Adipose tissue (tissue), 3 donors: ENCODE measurements around the gene AGBL4. TPM values are rescaled to one million over a fixed set of nuclear protein-coding genes. Genes with fewer than 3 reads are reported as not detected.

ENCODE experiments used
- H3K27ac ChIP-seq: one replicate; pipeline ENCODE4 v1.5.1; 2013; ENCODE audit warnings: low read depth, low read length
- WGBS, 3 donors: extraction: QIAGEN DNeasy Blood & Tissue Kit; methylation state at CpG; one replicate each; pipeline ENCODE4 v1.1.7; 2013; 5-methylcytosine and 5-hydroxymethylcytosine counted together
- polyA plus RNA-seq, 3 donors: library from polyadenylated mRNA; stranded (reverse); fragments of 200-250 nt; gene quantifications; one replicate each; pipeline ENCODE4 v1.2.3, GENCODE V29; 2013
- donor health status: healthy with polysubstance abuse.
- donor health status: Bipolar disorder and iron deficiency.
- donor health status: healthy.

AGBL4 gene
- polyA plus RNA-seq, 3 donors, result 0.06 to 0.51 TPM; not detected in 1

DNA sequence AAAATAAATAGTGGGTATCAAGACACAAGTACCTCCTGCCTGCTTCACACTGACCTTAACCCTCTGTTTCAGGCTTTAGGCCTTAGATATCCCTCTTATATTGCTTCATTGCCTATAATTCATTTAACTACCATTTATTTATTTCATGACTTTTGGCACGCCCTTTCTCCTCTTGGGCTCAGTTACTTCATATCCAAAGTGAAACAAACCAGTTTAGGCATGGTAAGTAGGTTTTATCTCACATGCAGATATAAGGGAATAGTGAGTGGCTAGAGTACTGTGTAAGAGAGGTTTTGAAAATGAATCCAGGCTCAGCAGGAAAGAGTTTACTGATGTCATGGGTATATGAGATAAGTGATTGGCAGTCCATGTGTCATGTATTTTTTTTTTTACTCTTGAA lies 1177.3 kb downstream of the AGBL4 start:
- 88 to 97% (median 93%) methylated on average over 1 of the region's 1 CpG for WGBS, 3 donors
- no peak overlapping the region for H3K27ac ChIP-seq

DNA sequence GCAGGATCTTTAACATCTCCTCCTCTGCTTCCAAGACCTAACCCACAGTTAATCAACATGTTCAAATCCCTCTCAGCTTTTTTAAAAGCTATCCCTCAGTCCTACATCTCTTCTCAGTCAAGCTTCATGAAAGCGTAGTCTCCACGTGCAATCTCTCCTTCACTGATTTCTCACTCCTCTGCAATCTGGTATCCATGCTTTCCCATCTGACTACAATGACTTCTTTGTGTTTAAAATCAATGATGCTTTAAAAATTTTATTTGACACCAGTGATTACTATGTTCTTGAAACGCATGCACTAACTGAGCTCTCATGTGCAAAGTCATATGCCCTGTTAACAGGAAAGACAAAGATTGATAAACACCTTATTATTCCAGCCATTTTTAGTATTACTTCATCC lies 1179.6 kb downstream of the AGBL4 start:
- no peak overlapping the region for H3K27ac ChIP-seq
- 41 to 90% (median 83%) methylated on average over 3 of the region's 3 CpGs for WGBS, 3 donors

DNA sequence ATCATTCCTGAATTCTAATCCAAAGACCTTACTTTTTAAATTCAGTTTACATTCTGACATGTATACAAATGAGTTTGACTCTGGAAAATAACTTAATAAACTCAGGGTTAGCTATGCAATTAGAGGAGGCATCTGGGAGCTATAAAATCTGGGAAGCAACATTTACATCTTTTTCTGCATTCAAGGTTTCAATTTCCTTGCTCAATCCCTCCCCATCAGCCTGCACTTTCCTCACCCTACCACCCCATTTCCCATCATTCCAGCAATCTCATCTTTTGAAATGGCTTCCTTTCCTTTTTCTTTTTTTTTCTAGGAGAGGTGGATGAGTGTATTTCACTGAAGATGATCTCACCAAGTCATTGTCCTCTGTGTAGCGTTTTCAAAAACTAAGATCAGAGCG lies 1181.8 kb downstream of the AGBL4 start:
- 35 to 45% (median 43%) methylated on average over 2 of the region's 2 CpGs for WGBS, 3 donors
- H3K27ac ChIP-seq, result no peak overlapping the region

DNA sequence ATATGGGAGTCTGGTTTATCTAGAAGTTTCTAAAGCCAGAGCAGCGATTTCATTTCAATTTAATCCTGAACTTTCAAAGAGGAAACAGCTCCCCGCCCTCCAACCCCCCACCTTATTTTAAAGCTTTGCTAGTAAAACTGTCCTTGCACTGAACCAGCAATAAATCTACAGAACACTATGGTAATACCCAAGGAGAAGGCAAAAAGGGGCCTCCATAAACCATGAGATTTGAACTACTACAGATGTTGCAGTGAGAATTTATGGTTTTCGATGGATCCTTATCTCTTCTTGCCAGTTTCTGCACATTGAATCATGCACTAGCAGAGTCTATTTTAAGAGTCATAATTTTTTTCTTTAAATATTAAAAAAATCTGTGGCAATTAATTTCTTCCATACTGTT lies 1182.3 kb downstream of the AGBL4 start:
- no peak overlapping the region for H3K27ac ChIP-seq
- WGBS, 3 donors, result 65 to 77% (median 69%) methylated on average over 3 of the region's 3 CpGs

DNA sequence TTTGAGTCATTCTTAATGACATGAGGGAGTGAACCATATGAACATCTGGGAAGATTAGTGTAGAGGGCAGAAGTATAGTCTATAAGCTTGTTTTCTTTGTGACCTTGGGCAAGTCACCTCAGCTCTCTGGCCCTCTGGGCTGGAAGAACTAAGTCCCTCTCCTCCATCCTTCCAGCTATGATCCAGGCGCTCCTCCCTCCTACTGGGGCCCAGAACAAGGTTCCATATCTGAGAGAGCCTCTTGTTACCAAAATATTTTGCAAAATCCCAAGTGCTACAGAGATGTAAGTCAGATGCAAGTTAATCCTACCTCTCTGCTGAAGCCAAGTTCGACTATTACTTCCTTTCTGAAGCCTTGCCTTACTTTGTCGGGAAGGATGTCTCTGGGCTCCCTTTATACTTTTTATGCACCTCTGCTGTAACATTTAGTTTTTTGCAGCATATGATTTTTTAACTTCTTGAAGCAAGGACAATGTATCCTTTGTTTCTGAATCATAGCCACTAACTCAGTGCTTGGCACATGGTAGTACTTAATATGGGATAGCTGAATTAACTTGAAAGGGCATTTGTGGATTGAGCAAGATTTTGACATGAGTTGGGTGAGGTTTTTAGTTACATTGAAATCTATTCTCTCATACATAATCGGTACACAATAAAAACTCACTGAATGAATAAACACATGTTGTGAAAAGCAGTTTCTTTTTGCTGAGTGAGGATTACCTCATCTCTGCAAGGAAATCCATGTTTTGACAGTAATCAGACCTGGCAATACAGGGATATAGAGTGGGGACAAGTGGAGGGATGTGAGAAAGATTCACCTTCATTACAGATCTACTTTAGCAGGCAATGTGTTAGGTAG lies 1192.4 kb downstream of the AGBL4 start:
- no peak overlapping the region for H3K27ac ChIP-seq
- WGBS, 3 donors, result 71 to 75% (median 72%) methylated on average over 4 of the region's 4 CpGs

DNA sequence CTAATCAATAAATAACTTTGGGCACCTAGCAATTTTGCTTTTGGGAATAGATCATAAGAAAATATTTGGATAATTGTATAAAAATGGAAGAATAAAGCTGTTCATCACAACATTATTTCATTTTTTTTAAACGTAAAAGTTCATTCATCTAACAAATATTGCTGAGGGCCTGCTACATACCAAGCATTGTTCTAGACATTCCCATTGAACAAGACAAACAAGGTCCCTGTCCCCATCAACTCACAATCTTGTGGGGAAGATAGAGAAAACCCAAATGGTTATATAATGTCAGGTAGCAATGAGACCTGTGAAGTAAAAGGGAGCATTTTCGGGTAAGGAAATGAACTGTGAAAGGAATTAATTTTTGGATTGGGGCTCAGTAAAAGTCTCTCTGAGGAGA lies 1193.0 kb downstream of the AGBL4 start:
- 63 to 87% (median 68%) methylated on average over 2 of the region's 2 CpGs for WGBS, 3 donors
- H3K27ac ChIP-seq, result no peak overlapping the region

DNA sequence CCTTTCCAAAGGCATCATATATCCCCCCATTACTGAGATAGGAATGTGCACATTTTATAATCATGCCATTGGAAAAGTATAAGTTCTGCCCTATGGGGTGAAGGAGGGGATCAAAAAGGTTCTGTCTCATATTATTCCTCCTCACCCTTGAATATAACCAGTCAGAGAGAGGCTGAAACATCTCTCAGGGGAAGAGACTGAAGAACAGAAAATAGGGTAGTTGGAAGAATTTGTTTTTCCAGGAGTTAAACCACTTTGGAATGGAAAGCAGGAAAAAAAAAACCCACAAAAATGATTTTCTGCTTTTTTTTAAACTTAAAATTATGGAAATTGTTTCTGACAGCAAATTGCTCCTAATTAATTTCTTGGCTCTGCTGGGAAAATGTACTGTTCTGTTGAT lies 1194.3 kb downstream of the AGBL4 start:
- H3K27ac ChIP-seq, result no peak overlapping the region

DNA sequence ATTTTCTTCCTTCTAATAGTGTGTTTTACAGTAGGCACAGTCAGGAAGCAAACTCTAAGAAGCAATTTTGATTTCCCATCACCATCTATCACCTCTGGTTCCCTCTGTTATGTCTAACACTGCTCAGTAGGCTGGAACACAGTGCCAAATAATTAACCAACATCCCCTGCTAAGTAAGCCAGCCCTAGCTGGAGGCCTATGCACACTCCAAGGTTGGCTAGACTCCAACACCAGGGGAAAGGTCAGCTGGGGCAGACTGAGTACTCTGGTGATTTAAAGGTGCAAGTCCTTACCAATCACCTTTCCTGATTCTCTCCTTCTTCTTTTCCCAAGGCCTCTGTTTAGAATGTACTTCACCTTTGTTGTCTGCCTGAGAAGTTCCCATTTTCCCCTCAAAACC lies 1200.6 kb downstream of the AGBL4 start:
- H3K27ac ChIP-seq, result no peak overlapping the region

DNA sequence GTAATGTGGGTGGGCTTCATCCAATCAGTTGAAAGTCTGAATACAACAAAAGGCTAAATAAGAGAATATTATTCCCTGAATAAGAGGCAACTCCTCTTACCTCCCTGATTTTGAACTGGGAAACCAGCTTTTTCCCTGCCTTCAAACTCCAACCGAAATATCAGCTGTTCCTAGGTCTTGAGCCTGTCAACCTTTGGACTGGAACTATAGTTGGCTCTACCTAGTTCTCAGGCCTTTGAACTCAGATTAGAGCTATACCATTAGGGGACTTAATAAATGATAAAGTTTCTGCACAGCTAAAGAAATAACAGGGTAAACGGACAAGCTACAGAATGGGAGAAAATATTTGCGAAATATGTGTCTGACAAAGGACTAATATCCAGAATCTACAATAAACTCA lies 1203.3 kb downstream of the AGBL4 start:
- WGBS, 3 donors, result 83 to 94% (median 92%) methylated on average over 3 of the region's 3 CpGs
- H3K27ac ChIP-seq, result no peak overlapping the region

DNA sequence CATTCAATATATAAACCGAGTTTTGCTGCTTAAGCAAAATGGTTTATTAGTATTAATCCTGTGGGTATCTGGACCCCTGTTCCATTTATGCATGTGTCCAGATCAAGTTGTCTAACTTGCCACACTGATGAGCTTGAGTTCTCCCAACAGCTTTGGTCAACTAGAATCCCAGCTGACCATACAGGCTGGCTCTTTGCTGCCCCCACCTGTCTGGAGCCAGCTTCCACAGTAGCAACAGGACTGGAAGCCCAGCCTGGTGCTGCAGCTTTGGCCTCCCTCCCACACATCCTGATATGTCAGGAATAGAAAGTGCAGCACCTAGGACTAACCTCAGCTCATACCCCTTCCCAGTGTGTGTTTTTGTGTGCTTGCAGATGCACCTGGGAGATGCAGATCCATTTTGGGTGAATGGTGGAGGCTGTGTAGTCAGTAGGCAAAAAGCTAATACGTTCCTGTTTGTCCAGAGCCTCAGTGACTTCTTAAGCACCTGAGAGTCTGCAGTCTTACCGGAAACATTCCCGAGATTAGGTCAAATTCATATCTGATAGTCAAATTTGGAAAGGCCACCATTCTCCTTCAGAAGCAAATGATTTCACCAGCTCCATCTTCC lies 1206.1 kb downstream of the AGBL4 start:
- no peak overlapping the region for H3K27ac ChIP-seq
- 60 to 77% (median 74%) methylated on average over 4 of the region's 4 CpGs for WGBS, 3 donors

DNA sequence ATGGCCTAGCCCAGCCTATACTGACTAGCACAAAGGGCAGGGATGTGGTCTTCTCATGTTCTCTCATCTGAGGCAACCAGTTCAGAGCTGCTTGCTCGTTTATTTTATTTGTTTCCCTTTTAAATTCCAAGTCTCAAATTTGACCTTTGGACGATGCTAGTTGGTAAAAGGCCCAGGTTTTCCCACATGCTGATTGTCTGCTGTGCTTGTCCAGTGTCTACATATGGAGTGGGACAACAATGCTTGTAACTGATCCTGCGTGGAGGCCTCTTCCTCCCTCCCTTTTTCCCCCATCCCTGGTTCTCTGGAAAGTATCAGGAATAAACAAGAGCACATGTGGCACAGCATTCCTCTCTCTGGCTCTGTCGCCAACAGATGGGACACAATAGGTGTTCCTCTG lies 1213.0 kb downstream of the AGBL4 start:
- WGBS, 3 donors, result 33 to 69% (median 52%) methylated on average over 4 of the region's 4 CpGs

DNA sequence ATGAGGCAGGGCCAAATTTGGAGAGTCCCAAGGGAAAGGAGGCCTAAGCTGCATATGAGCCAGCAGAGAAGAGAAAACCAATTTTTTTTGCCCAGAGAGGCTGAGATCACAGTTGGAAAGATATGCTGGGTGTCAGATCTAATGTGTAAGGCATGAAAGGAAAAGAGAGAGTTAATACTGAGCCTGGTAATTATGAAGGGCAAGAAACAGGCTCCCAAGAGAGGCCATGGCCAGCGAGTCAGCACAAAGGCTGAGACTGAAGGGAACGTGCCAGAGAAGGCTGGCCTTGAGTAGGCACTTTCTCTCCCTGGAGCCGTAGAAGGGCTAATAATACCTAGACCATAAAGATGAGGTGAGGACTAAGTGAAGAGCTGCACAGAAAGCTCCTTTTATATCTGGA lies 1215.3 kb downstream of the AGBL4 start:
- H3K27ac ChIP-seq, result no peak overlapping the region
- 54 to 64% (median 58%) methylated on average over 3 of the region's 3 CpGs for WGBS, 3 donors

More for the DNA sequence above, 1213.0 kb downstream of the AGBL4 start:
- no peak overlapping the region for H3K27ac ChIP-seq

DNA sequence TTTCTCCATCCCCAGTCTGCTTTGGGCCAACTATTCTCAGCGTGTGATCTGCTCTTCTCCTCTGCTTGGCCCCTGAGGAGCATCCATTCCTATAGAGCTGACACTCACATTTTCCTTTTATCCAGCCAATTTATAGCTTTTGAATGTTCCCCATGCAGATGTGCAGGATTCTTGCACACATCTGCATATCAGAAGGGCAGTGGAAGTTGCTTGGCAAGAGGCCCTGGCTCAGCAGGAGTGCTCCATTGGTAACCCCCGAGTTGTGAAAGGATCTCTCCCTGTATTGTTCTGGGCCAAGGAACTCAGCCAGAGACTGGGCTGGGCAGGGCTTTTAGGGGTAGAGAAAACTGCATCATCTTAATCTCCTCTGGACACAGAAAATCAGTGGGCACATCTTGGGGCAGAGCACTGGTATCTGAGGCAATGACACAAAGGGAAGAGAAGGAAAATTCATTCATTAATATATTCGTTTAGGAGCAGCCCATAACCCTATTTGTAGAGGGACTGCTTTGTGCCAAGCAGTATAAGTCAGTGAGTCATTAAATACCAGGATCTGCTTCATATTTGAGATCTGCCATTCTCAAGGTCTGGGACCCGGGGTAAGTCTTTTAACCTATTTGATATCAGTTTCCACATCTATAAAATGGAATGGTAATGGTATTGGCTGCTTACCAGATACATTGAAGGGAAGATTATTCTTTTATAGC lies 1216.0 kb downstream of the AGBL4 start:
- no peak overlapping the region for H3K27ac ChIP-seq
- 43 to 54% (median 52%) methylated on average over 4 of the region's 4 CpGs for WGBS, 3 donors

DNA sequence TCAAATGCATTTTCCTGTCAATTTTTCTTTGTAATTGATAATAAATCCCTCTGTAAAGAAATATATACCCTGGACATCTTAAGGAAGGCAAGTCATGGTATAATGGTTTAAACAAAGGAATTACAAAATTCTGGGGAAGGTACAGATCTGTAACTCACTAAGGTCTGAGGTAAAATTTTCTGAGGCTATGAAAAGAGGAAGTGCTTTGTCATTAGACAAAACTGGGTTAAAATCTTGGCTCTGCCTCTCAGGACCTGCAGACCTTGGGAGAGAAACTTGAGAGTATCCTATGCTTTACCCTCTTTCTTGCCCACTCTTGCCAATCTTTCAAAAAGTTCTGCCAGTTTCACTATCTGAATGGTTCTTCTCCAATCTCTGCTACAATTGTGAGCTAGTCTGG lies 1220.3 kb downstream of the AGBL4 start:
- no peak overlapping the region for H3K27ac ChIP-seq

DNA sequence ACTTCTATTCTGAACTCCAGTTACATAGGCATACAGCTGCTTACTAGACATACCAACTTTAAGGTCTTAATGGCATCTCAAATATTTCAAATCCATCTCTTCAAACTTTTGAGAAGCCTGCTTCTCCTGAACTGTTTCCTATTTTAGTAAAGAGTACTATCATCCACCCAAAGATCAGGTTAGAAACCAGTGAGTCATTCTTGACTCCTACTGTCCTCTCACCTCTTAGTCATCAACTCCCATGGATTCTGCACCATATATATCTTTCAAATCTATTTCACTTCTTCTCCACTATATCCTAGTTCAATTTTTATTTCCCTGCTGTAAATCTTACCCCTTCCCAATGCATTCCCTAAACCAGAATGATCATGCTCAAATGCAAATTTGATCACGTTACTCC lies 1228.9 kb downstream of the AGBL4 start:
- 0 to 37% (median 0%) methylated on average over 1 of the region's 1 CpG for WGBS, 3 donors
- no peak overlapping the region for H3K27ac ChIP-seq

DNA sequence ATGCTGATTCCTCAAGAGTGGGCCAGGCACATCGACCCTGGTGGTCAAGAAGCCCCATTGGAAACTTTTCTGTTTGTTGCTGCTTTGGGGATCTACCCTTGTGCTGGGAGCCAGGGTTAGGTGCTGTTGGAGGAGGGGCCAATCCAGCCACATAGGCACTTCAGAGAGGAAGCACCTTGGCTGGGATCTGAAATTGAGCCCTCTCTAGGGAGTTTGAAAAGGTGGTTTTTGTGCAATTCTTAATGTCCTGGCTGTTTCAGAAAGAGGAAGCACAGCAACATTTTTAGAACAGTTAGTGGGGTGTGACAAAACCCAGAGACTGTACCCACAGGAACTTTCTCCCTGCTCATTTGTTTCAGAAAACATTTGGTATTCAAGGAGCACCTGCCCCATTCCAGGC lies 1229.9 kb downstream of the AGBL4 start:
- WGBS, 3 donors, result 58 to 67% (median 58%) methylated on average over 1 of the region's 1 CpG
- H3K27ac ChIP-seq, result no peak overlapping the region

DNA sequence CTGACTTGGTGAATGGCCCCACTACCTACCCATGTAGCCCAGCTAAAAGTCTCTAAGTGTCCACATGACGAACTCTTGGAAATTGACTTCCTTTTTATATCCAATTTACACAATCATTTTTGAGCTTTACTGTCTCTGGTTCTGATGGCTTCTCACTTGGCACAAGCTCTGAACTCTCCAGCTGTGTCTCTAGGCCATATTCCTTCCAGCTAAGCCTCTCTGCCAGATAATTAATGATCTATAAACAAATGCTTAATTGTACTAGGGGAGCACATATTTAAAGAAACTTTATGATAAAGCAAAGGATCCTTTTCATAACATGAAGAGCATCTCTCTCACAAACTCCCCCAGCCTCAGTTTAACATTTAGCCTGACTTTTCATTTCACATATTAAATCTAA lies 1230.8 kb downstream of the AGBL4 start:
- WGBS, 3 donors, result 37 to 74% (median 53%) methylated on average over 1 of the region's 1 CpG
- no peak overlapping the region for H3K27ac ChIP-seq

DNA sequence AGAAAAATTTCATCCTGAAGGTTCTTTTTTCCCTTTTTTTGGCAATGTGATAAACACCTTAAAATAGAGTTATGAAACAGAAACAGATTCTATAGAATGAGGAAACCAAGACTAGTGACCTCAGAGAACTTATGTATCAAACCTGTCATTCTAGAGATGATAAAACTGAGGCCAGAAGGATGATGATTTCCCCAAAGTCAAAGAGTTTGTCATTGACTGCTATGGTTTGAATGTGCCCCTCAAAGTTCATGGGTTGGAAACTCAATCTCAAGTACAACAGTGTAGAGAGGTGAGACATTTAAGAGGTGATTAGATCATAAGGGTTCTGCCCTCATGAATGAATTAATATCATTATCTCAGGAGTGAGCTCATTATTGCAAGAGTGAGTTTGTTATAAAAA lies 1233.4 kb downstream of the AGBL4 start:
- H3K27ac ChIP-seq, result no peak overlapping the region

DNA sequence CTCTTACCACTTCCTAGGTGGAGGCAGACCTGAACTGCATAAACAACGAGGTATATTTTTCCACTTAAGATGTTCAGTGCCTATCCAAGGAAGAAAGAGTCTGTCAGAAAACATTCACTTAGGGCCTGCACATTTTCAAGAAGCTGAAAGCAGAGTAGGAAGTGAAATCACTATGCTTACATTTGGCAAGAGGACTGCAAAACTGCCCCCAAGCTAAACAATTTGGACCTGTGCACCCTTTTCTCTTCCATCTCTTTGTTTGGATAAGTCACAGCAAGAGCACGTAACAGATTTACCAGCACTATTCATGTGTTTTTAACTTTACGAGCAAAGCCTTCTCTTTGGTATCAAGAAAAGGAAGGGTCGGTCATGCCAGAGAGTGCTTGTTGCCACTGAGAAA lies 1233.9 kb downstream of the AGBL4 start:
- H3K27ac ChIP-seq, result no peak overlapping the region
- WGBS, 3 donors, result 73 to 85% (median 73%) methylated on average over 4 of the region's 4 CpGs

DNA sequence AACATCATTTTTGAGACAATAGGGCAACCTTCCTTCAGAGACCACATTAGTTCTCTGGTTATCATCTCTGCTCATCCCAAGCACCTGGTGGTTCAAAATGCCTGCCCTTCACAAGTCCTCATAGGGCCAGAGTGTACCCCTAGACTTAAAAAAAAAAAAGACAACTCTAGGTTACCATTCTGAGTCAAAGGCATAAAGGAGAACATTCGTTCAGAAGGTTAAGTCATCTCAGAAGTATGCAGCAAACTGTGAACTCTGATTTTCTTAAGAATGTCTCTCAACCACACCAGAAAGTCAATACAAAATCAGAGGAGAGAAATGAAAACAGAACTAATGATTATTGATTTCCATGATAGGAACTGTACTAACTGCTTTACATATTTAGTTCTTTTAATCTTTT lies 1237.9 kb downstream of the AGBL4 start:
- H3K27ac ChIP-seq, result no peak overlapping the region
- 77 to 83% (median 81%) methylated on average over 1 of the region's 1 CpG for WGBS, 3 donors
